ENCODE results near the gene PTGR1. TPM values are rescaled to one million over a fixed set of nuclear protein-coding genes. Genes with fewer than 3 reads are reported as not detected.

Gene PTGR1
- total and polyA plus RNA-seq, 2 of the 8 experiments (the other 6 are each of a cell fraction or from before 2014, with no cell fraction given) = 16.9 to 28.5 TPM

- TF ChIP-seq ATF2 (IDR thresholded peaks at IDR 0.05; ENCODE audit: low read length) (0 out of 2 replicates have a peak, but pooled peaks have one; percentile 16), SIN3A (conservative IDR thresholded peaks at IDR 0.05 in 1 of 2, IDR thresholded peaks at IDR 0.05 in 1 of 2; ENCODE audit: low read depth in 1 of 2, low read length in 2 of 2) (peak in 1 of 2 experiments; percentile 46; a peak in 1 of 4 replicates), RAD21 (IDR thresholded peaks at IDR 0.05 in 1 of 2, conservative IDR thresholded peaks at IDR 0.05 in 1 of 2; ENCODE audit: low read depth in 2 of 2, low read length in 2 of 2) (peak; percentile 82 to 84), ZNF274 (IDR thresholded peaks at IDR 0.05; ENCODE audit: borderline replicate concordance, extremely low read depth, low read length) (no peak)
These were observed 1.4 kb downstream of the PTGR1 start (continued) for GRCh38 chr9:111597852-111598732.

Measured in H1 (cell line).